ENCODE data around the gene ZDHHC22. TPM values are rescaled to one million over a fixed set of nuclear protein-coding genes. Genes with fewer than 3 reads are reported as not detected.
A peak's percentile ranks its signal among the peaks of the same experiment; 100 is the strongest.

ZDHHC22 gene
- 1 to 10 TPM in 1 of 3 donors, not detected in 2; 1.7 TPM for total RNA-seq
- long read RNA-seq, donor 1, partial matches to known transcripts = 0 of 5 reads
- long read RNA-seq, donor 1, other reads (novel, unspliced or antisense) = 3 of 5 reads
- long read RNA-seq, donor 2 = 0 reads

- no peak within 1 kb of the TSS for H3K4me3 ChIP-seq
- intact Hi-C loops (cut with DNase I, micrococcal nuclease) = no loop called here
These were observed at the start of gene ZDHHC22 for GRCh38 chr14:77141214-77142004. TSS of gene ZDHHC22 (minus strand) at chr14:77141791. CDS start at chr14:77139738, 2,053 bp downstream.

DNA sequence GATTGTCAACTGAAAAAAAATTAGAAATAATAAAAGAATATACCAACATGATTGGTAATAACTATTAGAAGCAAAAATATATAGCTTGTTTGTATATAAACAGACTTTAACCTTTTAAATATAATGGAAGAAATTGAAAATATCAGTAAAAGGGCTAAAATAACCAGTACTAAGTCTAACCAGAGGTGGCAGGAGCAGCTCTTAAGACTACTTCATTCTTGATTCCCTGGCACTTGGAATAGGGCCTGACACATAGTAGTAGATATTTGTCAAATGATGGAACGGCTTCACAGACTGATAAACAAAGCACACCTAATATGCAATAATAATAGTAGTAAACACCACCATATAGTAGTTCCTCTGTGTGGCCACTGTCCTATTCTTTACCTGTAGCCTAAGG is 49.4 kb upstream of the ZDHHC22 start:
- Histone ChIP-seq H3K4me3 (no peak overlapping the region), H3K9me3 (no peaks in the 10 kb centered on the region), H3K4me1 (ENCODE audit: low read depth) (peaks cover 7% of the 10 kb centered on the region), H3K36me3 (ENCODE audit: low read depth) (no peaks in the 10 kb centered on the region)
- no peak for ATAC-seq
- intact Hi-C loops (cut with DNase I, micrococcal nuclease) = no loop called here
- no peak for DNase-seq
- TF ChIP-seq, protein P1, sequence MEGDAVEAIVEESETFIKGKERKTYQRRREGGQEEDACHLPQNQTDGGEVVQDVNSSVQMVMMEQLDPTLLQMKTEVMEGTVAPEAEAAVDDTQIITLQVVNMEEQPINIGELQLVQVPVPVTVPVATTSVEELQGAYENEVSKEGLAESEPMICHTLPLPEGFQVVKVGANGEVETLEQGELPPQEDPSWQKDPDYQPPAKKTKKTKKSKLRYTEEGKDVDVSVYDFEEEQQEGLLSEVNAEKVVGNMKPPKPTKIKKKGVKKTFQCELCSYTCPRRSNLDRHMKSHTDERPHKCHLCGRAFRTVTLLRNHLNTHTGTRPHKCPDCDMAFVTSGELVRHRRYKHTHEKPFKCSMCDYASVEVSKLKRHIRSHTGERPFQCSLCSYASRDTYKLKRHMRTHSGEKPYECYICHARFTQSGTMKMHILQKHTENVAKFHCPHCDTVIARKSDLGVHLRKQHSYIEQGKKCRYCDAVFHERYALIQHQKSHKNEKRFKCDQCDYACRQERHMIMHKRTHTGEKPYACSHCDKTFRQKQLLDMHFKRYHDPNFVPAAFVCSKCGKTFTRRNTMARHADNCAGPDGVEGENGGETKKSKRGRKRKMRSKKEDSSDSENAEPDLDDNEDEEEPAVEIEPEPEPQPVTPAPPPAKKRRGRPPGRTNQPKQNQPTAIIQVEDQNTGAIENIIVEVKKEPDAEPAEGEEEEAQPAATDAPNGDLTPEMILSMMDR (IDR thresholded peaks at IDR 0.05) = no peak

More at GRCh38 chr14:77141214-77142004, at the start of gene ZDHHC22:
- no peak for DNase-seq
- ATAC-seq = peak; percentile 41
- peaks cover 8% of the 10 kb centered on the region for H3K4me1 ChIP-seq (ENCODE audit: low read depth)
- no peaks in the 10 kb centered on the region for H3K36me3 ChIP-seq (ENCODE audit: low read depth)
- TF ChIP-seq, protein P1 (IDR thresholded peaks at IDR 0.05) = no peak
- no peaks in the 10 kb centered on the region for H3K9me3 ChIP-seq

DNA sequence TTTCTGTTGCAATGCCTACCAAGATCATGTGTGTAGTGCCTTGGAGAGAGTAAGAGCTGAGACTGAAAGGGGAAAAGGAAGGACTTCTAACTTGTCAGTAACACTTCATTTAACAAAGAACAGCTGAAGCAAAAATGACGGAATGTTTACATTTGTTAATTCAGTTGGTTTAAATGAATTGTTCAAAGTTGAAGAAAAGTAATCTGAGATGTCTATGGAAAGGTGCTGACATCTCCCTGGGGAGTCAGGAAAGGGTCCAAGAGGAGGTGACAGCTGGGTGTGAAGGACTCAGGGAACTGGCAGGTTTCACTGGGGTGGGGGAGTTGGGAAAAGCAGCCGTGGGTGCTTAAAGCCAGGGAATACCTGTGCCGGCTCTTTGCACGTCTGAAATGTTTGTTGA is 47.9 kb upstream of the ZDHHC22 start:
- peaks cover 19% of the 10 kb centered on the region for H3K4me1 ChIP-seq (ENCODE audit: low read depth)
- H3K4me3 ChIP-seq = no peak overlapping the region
- TF ChIP-seq, protein P1 (IDR thresholded peaks at IDR 0.05) = no peak
- H3K36me3 ChIP-seq (ENCODE audit: low read depth) = no peaks in the 10 kb centered on the region
- intact Hi-C loops (cut with DNase I, micrococcal nuclease) = no loop called here
- ATAC-seq = no peak
- no peaks in the 10 kb centered on the region for H3K9me3 ChIP-seq
- no peak for DNase-seq

- no peak for DNase-seq
- no peak overlapping the region for H3K4me3 ChIP-seq
- TF ChIP-seq, protein P1 (IDR thresholded peaks at IDR 0.05) = no peak
These were observed 46.0 kb upstream of the ZDHHC22 start for GRCh38 chr14:77187649-77188012.

DNA sequence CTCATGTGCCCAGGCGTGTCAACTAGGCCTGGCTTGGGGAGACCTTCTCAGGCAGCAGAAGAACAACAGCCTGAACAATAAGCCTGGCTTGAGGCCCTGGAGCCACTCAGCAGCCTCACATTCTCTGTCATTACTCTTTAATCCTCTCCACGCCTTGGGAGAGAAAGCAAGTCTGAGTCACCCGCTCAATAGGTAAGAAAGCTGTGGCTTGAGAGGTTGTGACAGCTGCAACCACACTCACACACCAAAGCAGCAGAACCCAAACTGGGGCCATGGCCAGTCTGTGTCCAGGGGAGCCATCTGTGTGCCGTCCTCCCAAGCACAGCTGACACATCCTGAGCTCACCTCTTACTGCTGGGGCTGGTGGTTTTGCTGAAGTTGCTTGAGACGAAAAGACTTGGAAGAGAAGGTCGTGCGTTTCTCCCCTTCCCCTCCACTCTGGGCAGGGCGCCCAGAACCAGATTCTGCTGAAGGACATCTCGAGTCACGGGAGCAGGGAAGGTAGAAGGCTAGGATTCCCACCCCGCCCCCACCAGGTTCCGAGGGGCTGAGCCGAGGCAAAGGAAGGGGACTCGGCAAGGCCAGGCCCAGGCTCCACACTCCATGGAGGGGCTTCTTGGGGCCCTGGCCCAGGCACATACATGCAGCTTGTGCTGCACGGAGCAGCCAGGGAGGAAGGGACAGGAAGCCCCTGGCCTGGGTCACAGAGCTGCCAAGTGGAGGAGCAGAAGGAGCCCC is 45.5 kb upstream of the ZDHHC22 start:
- peak; percentile 36 for ATAC-seq
- no peak overlapping the region for H3K4me3 ChIP-seq
- intact Hi-C loops (cut with DNase I, micrococcal nuclease) = no loop called here

More at GRCh38 chr14:77187649-77188012, 46.0 kb upstream of the ZDHHC22 start:
- Histone ChIP-seq H3K9me3 (no peaks in the 10 kb centered on the region), H3K36me3 (ENCODE audit: low read depth) (no peaks in the 10 kb centered on the region), H3K4me1 (ENCODE audit: low read depth) (peaks cover 34% of the 10 kb centered on the region)
- ATAC-seq = peak; percentile 34
- intact Hi-C loops (cut with DNase I, micrococcal nuclease) = no loop called here

More for the DNA sequence above, 45.5 kb upstream of the ZDHHC22 start:
- DNase-seq = no peak
- TF ChIP-seq, protein P1 (IDR thresholded peaks at IDR 0.05) = no peak
- H3K9me3 ChIP-seq = no peaks in the 10 kb centered on the region
- no peaks in the 10 kb centered on the region for H3K36me3 ChIP-seq (ENCODE audit: low read depth)
- H3K4me1 ChIP-seq (ENCODE audit: low read depth) = peaks cover 40% of the 10 kb centered on the region
